ENCODE data around the gene LKAAEAR1. TPM values are rescaled to one million over a fixed set of nuclear protein-coding genes. Genes with fewer than 3 reads are reported as not detected.
"Not testable (repeated sequence)": the region's sequence is repeated elsewhere in the genome, so short reads cannot be mapped to it uniquely, and the experiment has no call there.

The LKAAEAR1 gene
- total RNA-seq, 1 donor from 2014 or later = not detected

- DNase-seq = no peak
These were observed 14.3 kb upstream of the LKAAEAR1 start for GRCh38 chr20:64098471-64099013.

- DNase-seq = no peak
These were observed 12.3 kb upstream of the LKAAEAR1 start for GRCh38 chr20:64096535-64096934.

GRCh38 chr20:64095927-64096326 lies 11.7 kb upstream of the LKAAEAR1 start:
- DNase-seq = no peak

GRCh38 chr20:64095455-64095854 lies 11.3 kb upstream of the LKAAEAR1 start:
- no peak for DNase-seq

- DNase-seq = no peak
These were observed 8.9 kb upstream of the LKAAEAR1 start for GRCh38 chr20:64093013-64093503.

- no peak for DNase-seq
These were observed 8.2 kb upstream of the LKAAEAR1 start for GRCh38 chr20:64092258-64093012.

- DNase-seq = no peak
These were observed 7.6 kb upstream of the LKAAEAR1 start for GRCh38 chr20:64091770-64092169.

GRCh38 chr20:64091340-64091739 lies 7.1 kb upstream of the LKAAEAR1 start:
- DNase-seq = no peak

- no peak for DNase-seq
These were observed 6.0 kb upstream of the LKAAEAR1 start for GRCh38 chr20:64090165-64090564.

- not testable (repeated sequence) for DNase-seq
These were observed 4.4 kb upstream of the LKAAEAR1 start for GRCh38 chr20:64088586-64088985.

GRCh38 chr20:64087226-64087825 lies 3.1 kb upstream of the LKAAEAR1 start:
- DNase-seq = not testable (repeated sequence)

- DNase-seq = no peak
These were observed 2.6 kb upstream of the LKAAEAR1 start for GRCh38 chr20:64086801-64087200.

- DNase-seq = no peak
These were observed 521 bp upstream of the LKAAEAR1 start for GRCh38 chr20:64084685-64085152.

- DNase-seq = peak; percentile 88
These were observed 807 bp downstream of the LKAAEAR1 start for GRCh38 chr20:64083378-64083803.

GRCh38 chr20:64082820-64083377 lies 1.3 kb downstream of the LKAAEAR1 start:
- DNase-seq = no peak

GRCh38 chr20:64082126-64082731 lies 2.0 kb downstream of the LKAAEAR1 start:
- no peak for DNase-seq

GRCh38 chr20:64081624-64081964 lies 2.6 kb downstream of the LKAAEAR1 start:
- no peak for DNase-seq

GRCh38 chr20:64080813-64081623 lies 3.2 kb downstream of the LKAAEAR1 start:
- no peak for DNase-seq

- no peak for DNase-seq
These were observed 4.0 kb downstream of the LKAAEAR1 start, which contains the start of gene OPRL1 for GRCh38 chr20:64080013-64080812. Gene OPRL1, plus strand, starts transcription at chr20:64080082. Its CDS starts 12,639 bp downstream, at chr20:64092721.

- DNase-seq = peak; percentile 88
These were observed 4.8 kb downstream of the LKAAEAR1 start, which contains the start of gene RGS19 for GRCh38 chr20:64079273-64080012. Gene RGS19, minus strand, starts transcription at chr20:64079518. Its CDS starts 2,632 bp downstream, at chr20:64076886.

Data from tongue (tissue), 2 donors.